ENCODE results near the gene PKHD1.

Gene PKHD1

DNA sequence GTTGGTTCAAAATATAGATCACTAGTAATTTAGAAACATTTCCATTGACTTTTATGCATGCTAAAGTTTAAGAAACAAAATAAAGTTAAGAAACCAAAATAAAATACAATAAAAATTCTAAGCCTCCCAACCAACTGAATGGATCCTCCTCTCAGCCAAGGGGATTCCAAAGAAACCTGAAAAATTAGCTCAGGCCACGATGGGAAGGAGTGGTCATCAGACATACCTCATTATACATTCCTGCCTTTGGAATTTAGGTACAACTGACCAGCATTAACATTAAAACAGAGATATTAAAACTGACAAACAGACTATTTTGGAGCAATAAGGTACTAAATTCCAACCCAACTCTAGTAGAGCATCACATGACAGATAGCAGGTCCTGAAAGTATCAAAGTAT, 275.2 kb downstream of the PKHD1 start:
- Histone ChIP-seq H3K36me3 (ENCODE audit: low read depth) (no peaks in the 10 kb centered on the region), H3K4me1 (ENCODE audit: insufficient read depth, poor library complexity, severe bottlenecking) (no peaks in the 10 kb centered on the region), H3K27ac (ENCODE audit: poor library complexity, severe bottlenecking) (no peak overlapping the region), H3K27me3 (ENCODE audit: insufficient read depth, poor library complexity, severe bottlenecking) (no peaks in the 10 kb centered on the region), H3K4me3 (ENCODE audit: severe bottlenecking) (no peak overlapping the region), H3K9me3 (ENCODE audit: severe bottlenecking) (no peaks in the 10 kb centered on the region)
- no peak for TF ChIP-seq CTCF (IDR thresholded peaks at IDR 0.05; ENCODE audit: poor library complexity, severe bottlenecking)
- DNase-seq (ENCODE audit: low spot score), result no peak
- ATAC-seq (ENCODE audit: low read depth), result no peak

DNA sequence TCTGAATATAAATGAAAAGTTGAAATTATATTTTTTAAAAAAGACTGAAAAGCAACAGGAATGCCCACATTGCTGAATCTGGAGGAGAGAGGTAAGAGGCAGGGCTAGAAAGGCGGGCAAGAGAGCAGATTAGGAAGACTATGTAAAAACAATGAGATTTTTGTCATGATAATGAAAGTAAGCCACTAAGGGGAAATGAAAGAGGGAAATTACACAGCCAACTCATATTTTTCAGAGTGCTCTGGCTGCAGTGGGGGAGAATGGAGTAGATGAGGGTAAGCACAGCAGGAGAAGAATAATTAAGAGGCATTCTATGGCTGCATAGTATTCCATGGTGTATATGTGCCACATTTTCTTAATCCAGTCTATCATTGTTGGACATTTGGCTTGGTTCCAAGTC, 281.9 kb downstream of the PKHD1 start:
- Histone ChIP-seq H3K9me3 (ENCODE audit: severe bottlenecking) (no peaks in the 10 kb centered on the region), H3K36me3 (ENCODE audit: low read depth) (no peaks in the 10 kb centered on the region), H3K4me1 (ENCODE audit: insufficient read depth, poor library complexity, severe bottlenecking) (no peaks in the 10 kb centered on the region), H3K27ac (ENCODE audit: poor library complexity, severe bottlenecking) (no peak overlapping the region), H3K27me3 (ENCODE audit: insufficient read depth, poor library complexity, severe bottlenecking) (peaks cover 6% of the 10 kb centered on the region), H3K4me3 (ENCODE audit: severe bottlenecking) (no peak overlapping the region)
- DNase-seq (ENCODE audit: low spot score) (no peak), ATAC-seq (ENCODE audit: low read depth) (no peak)
- TF ChIP-seq CTCF (IDR thresholded peaks at IDR 0.05; ENCODE audit: poor library complexity, severe bottlenecking), result no peak

- DNase-seq (ENCODE audit: low spot score) (no peak), ATAC-seq (ENCODE audit: low read depth) (no peak)
- Histone ChIP-seq H3K36me3 (ENCODE audit: low read depth) (no peaks in the 10 kb centered on the region), H3K27me3 (ENCODE audit: insufficient read depth, poor library complexity, severe bottlenecking) (peaks cover 6% of the 10 kb centered on the region), H3K9me3 (ENCODE audit: severe bottlenecking) (no peaks in the 10 kb centered on the region), H3K27ac (ENCODE audit: poor library complexity, severe bottlenecking) (no peak overlapping the region), H3K4me1 (ENCODE audit: insufficient read depth, poor library complexity, severe bottlenecking) (no peaks in the 10 kb centered on the region), H3K4me3 (ENCODE audit: severe bottlenecking) (no peak overlapping the region)
- no peak for TF ChIP-seq CTCF (IDR thresholded peaks at IDR 0.05; ENCODE audit: poor library complexity, severe bottlenecking)
These were observed 286.8 kb downstream of the PKHD1 start for GRCh38 chr6:51800603-51801002.

DNA sequence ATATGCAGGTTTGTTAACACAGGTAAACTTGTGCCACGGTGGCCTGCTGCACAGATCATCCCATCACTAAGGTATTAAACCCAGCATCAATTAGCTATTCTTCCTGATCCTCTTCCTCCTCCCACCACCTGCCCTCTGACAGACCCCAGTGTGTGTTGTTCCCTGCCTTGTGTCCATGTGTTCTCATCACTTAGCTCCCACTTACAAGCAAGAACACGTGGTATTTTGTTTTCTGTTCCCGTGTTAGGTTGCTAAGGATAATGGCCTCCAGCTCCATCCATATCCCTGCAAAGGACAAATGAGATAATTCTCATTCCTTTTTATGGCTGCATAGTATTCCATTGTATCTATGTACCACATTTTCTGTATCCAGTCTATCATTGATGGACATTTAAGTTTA, 294.0 kb downstream of the PKHD1 start:
- Histone ChIP-seq H3K4me3 (ENCODE audit: severe bottlenecking) (no peak overlapping the region), H3K27me3 (ENCODE audit: insufficient read depth, poor library complexity, severe bottlenecking) (no peaks in the 10 kb centered on the region), H3K27ac (ENCODE audit: poor library complexity, severe bottlenecking) (no peak overlapping the region), H3K36me3 (ENCODE audit: low read depth) (no peaks in the 10 kb centered on the region), H3K4me1 (ENCODE audit: insufficient read depth, poor library complexity, severe bottlenecking) (no peaks in the 10 kb centered on the region), H3K9me3 (ENCODE audit: severe bottlenecking) (no peaks in the 10 kb centered on the region)
- TF ChIP-seq CTCF (IDR thresholded peaks at IDR 0.05; ENCODE audit: poor library complexity, severe bottlenecking), result no peak
- DNase-seq (ENCODE audit: low spot score) (no peak), ATAC-seq (ENCODE audit: low read depth) (no peak)

GRCh38 chr6:51792273-51793030, 295.0 kb downstream of the PKHD1 start:
- ATAC-seq (ENCODE audit: low read depth), result peak; percentile 35; the same call in 1 of the 3 replicates
- no peaks in the 10 kb centered on the region for H3K9me3 ChIP-seq (ENCODE audit: severe bottlenecking)
- H3K36me3 ChIP-seq (ENCODE audit: low read depth), result no peaks in the 10 kb centered on the region
- DNase-seq (ENCODE audit: low spot score), result no peak
- TF ChIP-seq CTCF (IDR thresholded peaks at IDR 0.05; ENCODE audit: poor library complexity, severe bottlenecking), result no peak
- no peak overlapping the region for H3K27ac ChIP-seq (ENCODE audit: poor library complexity, severe bottlenecking)
- no peaks in the 10 kb centered on the region for H3K27me3 ChIP-seq (ENCODE audit: insufficient read depth, poor library complexity, severe bottlenecking)
- no peaks in the 10 kb centered on the region for H3K4me1 ChIP-seq (ENCODE audit: insufficient read depth, poor library complexity, severe bottlenecking)
- no peak overlapping the region for H3K4me3 ChIP-seq (ENCODE audit: severe bottlenecking)
